ENCODE results near the gene OPCML. TPM values are rescaled to one million over a fixed set of nuclear protein-coding genes. Genes with fewer than 3 reads are reported as not detected.

Gene OPCML
- total and polyA plus RNA-seq, 2 donors from 2014 or later: 0.77 to 1.1 TPM

DNA sequence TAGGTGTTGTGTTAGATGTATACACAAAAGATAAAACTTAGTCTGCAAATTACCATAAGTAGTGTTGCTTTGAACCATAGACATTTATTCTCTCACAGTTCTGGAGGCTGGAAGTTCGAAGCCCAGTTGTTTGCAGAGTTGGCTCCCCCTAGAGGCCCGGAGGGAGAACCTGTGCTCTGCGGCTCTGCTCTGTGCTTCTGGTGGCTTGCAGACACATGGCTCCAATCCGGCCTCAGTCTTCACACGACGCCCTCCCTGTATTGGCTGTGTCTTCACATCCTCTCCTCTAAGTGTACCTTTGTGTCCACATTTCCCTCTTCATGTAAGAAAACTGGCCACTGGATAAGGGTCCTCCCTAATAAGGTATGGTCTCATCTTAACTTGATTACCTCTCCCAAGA is 128.4 kb downstream of the OPCML start:
- no peak overlapping the region for H3K9ac ChIP-seq (ENCODE audit: low read length in 3 of 3)
- H3K4me3 ChIP-seq (ENCODE audit: low read length in 3 of 3): no peak overlapping the region
- H3K27me3 ChIP-seq (ENCODE audit: control insufficient read depth, insufficient read depth, low read length): no peaks in the 10 kb centered on the region
- H3K36me3 ChIP-seq (ENCODE audit: control insufficient read depth in 2 of 3, insufficient read depth in 3 of 3, low read length in 3 of 3): no peaks in the 10 kb centered on the region
- no peak overlapping the region for H3K27ac ChIP-seq (ENCODE audit: low read depth in 2 of 2, low read length in 2 of 2)
- no peaks in the 10 kb centered on the region for H3K9me3 ChIP-seq (ENCODE audit: control insufficient read depth in 2 of 3, insufficient read depth in 1 of 3, low read length in 3 of 3)
- DNase-seq: no peak
- no peak for FAIRE-seq
- H3K4me1 ChIP-seq (ENCODE audit: control insufficient read depth in 2 of 3, insufficient read depth in 2 of 3, low read depth in 1 of 3, low read length in 3 of 3): no peaks in the 10 kb centered on the region
- no peak for TF ChIP-seq CTCF (IDR thresholded peaks at IDR 0.05; ENCODE audit: borderline replicate concordance, extremely low read depth, insufficient read depth)
- intact Hi-C loops (cut with DNase I): no loop called here

DNA sequence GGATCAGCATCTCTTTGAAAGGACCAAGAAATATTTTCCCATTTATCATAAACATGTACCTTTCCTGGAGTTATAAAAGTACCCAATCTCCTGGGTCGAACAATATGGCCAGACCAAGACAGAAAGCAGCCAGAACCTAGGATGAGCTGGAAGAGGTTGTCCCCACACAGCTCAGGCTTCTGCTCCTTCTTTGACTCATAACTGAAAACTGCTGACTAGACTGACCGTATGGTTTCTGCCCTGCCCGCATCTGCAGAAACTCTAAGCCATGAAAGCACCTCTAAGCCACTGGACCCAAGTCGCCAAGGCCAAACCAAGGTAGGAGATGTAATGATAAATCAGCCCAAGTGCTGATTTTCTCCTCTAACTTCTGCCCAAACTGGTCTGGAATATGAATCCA is 129.8 kb downstream of the OPCML start:
- H3K27me3 ChIP-seq (ENCODE audit: control insufficient read depth, insufficient read depth, low read length): no peaks in the 10 kb centered on the region
- no peak for TF ChIP-seq CTCF (IDR thresholded peaks at IDR 0.05; ENCODE audit: borderline replicate concordance, extremely low read depth, insufficient read depth)
- FAIRE-seq: no peak
- no peaks in the 10 kb centered on the region for H3K36me3 ChIP-seq (ENCODE audit: control insufficient read depth in 2 of 3, insufficient read depth in 3 of 3, low read length in 3 of 3)
- intact Hi-C loops (cut with DNase I): no loop called here
- H3K9ac ChIP-seq (ENCODE audit: low read length in 3 of 3): no peak overlapping the region
- H3K27ac ChIP-seq (ENCODE audit: low read depth in 2 of 2, low read length in 2 of 2): no peak overlapping the region
- no peaks in the 10 kb centered on the region for H3K4me1 ChIP-seq (ENCODE audit: control insufficient read depth in 2 of 3, insufficient read depth in 2 of 3, low read depth in 1 of 3, low read length in 3 of 3)
- H3K4me3 ChIP-seq (ENCODE audit: low read length in 3 of 3): no peak overlapping the region
- DNase-seq: no peak
- H3K9me3 ChIP-seq (ENCODE audit: control insufficient read depth in 2 of 3, insufficient read depth in 1 of 3, low read length in 3 of 3): no peaks in the 10 kb centered on the region

DNA sequence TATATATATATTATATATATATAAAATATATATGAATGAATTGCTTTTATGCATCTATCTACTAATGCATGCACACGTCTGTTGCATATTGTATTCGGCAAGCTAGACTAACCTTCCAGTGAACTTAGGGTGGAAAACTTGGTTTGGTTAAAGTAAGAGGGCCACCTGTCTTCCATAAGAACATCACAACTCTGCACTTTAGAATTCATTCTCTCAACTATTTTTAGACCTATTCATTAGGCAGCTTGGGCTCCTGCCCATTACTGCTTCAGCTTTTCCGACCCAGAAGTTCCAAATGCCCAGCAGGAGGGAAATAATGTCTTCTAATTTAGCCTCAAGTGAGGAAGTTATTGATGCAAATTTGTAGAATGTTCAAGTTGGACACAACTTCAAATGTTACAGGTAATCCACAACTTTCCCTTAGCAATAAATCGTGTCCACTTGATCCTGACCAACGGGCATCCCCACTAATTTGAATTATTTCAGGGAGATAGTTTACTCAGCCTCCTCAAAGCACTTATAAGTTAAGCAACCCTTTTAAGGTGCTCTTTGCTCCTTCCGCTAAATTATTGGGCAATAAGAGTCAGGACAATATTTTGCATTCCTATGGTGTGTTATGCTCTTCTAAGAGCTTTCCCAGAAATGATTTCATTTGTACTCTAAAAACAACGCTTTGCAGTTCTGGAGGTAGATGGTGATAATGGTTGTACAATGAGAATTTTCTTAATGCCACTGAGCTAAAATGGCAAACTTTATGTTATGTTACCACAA is 132.3 kb downstream of the OPCML start:
- Histone ChIP-seq H3K9me3 (ENCODE audit: control insufficient read depth in 2 of 3, insufficient read depth in 1 of 3, low read length in 3 of 3) (no peaks in the 10 kb centered on the region), H3K27me3 (ENCODE audit: control insufficient read depth, insufficient read depth, low read length) (no peaks in the 10 kb centered on the region), H3K9ac (ENCODE audit: low read length in 3 of 3) (no peak overlapping the region), H3K36me3 (ENCODE audit: control insufficient read depth in 2 of 3, insufficient read depth in 3 of 3, low read length in 3 of 3) (no peaks in the 10 kb centered on the region), H3K27ac (ENCODE audit: low read depth in 2 of 2, low read length in 2 of 2) (no peak overlapping the region), H3K4me1 (ENCODE audit: control insufficient read depth in 2 of 3, insufficient read depth in 2 of 3, low read depth in 1 of 3, low read length in 3 of 3) (no peaks in the 10 kb centered on the region), H3K4me3 (ENCODE audit: low read length in 3 of 3) (no peak overlapping the region)
- no peak for DNase-seq
- FAIRE-seq: no peak
- TF ChIP-seq CTCF (IDR thresholded peaks at IDR 0.05; ENCODE audit: borderline replicate concordance, extremely low read depth, insufficient read depth): no peak
- intact Hi-C loops (cut with DNase I): no loop called here

DNA sequence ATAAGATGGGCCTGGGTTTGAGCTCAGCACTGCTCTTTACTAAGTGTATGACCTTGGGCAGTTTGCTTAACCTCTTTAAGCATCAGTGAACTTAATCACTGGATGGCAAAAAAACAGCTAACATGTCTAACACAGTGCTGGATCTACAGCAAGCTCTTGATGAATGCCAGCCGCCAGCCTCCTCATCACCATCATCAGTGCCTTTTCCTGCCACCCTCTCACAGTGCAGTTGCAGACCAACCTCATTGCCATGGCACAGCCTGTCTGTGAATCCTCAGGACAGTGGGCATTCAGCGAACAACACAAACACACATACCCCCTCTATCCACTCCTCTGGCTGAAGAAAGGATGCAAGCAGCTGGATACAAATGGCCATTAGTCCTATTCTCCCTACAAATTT is 133.0 kb downstream of the OPCML start:
- Histone ChIP-seq H3K36me3 (ENCODE audit: control insufficient read depth in 2 of 3, insufficient read depth in 3 of 3, low read length in 3 of 3) (no peaks in the 10 kb centered on the region), H3K4me3 (ENCODE audit: low read length in 3 of 3) (no peak overlapping the region), H3K9ac (ENCODE audit: low read length in 3 of 3) (no peak overlapping the region), H3K27me3 (ENCODE audit: control insufficient read depth, insufficient read depth, low read length) (no peaks in the 10 kb centered on the region), H3K9me3 (ENCODE audit: control insufficient read depth in 2 of 3, insufficient read depth in 1 of 3, low read length in 3 of 3) (no peaks in the 10 kb centered on the region), H3K27ac (ENCODE audit: low read depth in 2 of 2, low read length in 2 of 2) (no peak overlapping the region), H3K4me1 (ENCODE audit: control insufficient read depth in 2 of 3, insufficient read depth in 2 of 3, low read depth in 1 of 3, low read length in 3 of 3) (no peaks in the 10 kb centered on the region)
- DNase-seq (no peak), FAIRE-seq (no peak)
- intact Hi-C loops (cut with DNase I): no loop called here
- TF ChIP-seq CTCF (IDR thresholded peaks at IDR 0.05; ENCODE audit: borderline replicate concordance, extremely low read depth, insufficient read depth): no peak

Data from kidney (tissue), 14 donors.